SK-N-MC (cell line): ENCODE results near the gene AGAP1.

Experiments
- EZH2 ChIP-seq: fragments of 200-600 bp; sonication (generic); IDR thresholded peaks from one replicate; pipeline ENCODE4 v1.6.1; 2017; ENCODE audit warnings: antibody characterized with exemption
- FOXP2 ChIP-seq: optimal IDR thresholded peaks from 2 replicates; pipeline ENCODE3; 2011; ENCODE audit warnings: mild to moderate bottlenecking, moderate library complexity; ENCODE audit not compliant: insufficient read depth; ENCODE audit errors: extremely low read length, control extremely low read depth
- POLR2AphosphoS5 ChIP-seq: IDR thresholded peaks from 2 replicates; pipeline ENCODE4 v1.6.1; 2012; ENCODE audit warnings: mild to moderate bottlenecking, low read depth, low read length, borderline replicate concordance

DNA sequence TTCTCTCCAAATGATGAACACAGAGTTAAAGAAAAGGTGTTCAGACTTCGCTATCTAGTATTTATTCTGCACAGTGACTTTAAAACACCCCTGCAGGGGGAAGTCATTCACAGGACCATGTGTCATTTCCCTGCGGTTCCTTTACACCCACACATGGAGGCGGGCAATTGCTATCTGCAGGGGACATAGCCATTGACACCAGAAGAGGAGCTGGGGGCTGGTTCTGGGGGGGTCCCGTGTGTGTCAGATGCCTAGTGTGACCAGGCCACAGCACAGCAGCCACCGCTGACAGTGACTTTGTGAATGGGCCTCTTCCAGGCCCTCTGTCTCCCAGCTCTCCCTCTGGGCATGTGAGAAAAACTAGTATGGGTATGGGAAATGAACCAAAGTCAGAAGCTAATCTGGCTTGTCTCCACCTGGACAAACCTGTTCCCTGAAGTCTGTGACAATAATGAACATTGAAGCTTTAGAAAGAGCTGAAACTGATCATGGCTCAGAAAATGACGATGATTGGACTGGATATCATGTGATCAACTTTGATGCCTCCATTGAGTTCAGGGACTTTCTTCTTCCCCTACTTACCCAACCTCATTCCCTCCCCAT, 681.8 kb downstream of the AGAP1 start:
- TF ChIP-seq EZH2 = no peak
- no peak for TF ChIP-seq FOXP2
- TF ChIP-seq POLR2AphosphoS5 = no peak
